NCI-H2029 (cell line): ENCODE results near the gene ROR2.

Experiments
- DNase-seq: peaks from one replicate; lab custom pipeline; 2025; lab: John Stamatoyannopoulos, UW

Gene ROR2

GRCh38 chr9:91879231-91879630, 70.8 kb downstream of the ROR2 start:
- DNase-seq: no peak

DNA sequence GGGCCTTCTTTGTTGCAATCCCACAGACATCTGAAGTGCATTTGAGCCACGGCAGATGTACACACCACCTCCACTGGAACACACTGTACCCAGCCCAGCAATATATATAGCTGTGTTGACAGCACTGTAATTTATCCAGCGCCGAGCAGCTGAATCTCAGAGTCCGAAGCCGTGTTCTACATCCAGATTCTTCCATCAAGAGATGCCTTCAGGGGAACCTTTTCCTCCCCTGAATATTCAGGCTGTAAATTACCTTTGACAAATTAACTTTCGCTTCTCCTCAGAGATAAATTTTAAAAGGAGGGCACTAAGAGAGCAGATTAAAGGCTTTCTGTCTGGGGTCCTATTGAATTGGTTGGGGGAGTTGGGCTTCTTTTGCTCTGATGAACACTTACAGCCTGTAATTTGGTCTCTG, 76.4 kb downstream of the ROR2 start:
- DNase-seq: no peak

DNA sequence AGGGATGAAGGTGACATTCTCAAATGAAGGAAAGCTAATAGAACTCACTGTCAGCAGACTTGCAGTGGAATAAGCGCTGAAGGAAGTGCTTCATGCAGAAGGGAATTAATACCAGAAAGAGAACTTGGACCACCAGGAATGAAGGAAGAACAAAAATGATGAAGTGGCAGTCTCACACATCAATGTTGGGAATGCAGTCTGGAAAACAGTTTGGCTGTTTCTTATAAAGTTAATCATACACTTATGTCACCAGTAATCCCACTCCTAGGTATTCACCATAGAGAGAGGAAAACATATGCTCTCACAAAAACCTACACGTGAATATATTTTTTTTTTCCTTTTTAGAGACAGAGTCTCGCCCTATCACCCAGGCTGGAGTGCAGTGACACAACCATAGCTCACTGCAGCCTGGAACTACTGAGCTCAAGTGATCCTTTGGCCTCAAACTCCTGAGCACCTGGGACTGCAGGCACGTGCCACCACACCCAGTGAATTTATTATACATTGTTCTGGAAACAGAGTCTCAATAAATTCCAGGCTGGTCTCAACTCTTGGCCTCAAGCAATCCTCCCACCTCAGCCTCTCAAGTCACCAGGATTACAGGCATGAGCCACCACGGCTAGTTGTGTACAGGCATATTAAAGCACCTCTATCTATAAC, 81.2 kb downstream of the ROR2 start:
- no peak for DNase-seq

GRCh38 chr9:91867740-91868139, 82.3 kb downstream of the ROR2 start:
- no peak for DNase-seq

DNA sequence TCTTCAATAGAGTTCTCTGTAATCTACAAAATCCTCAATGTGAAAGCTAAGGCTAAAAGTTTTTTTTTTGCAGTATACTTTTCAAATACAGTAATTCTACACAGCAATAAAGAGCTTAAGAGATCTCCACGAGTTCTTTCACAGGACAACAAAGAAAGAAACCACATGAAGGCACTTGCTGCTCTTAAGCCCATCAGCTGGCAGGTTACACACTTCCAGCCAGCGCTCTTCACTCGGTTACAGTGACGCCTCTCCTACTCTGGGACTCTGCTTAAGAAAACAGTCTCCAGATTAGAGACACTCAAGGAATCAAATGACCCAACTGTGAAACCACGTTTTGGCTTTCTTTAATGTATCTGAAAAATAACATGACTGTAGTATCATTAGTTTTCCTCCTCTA, 85.0 kb downstream of the ROR2 start:
- DNase-seq: no peak

GRCh38 chr9:91864380-91864779, 85.6 kb downstream of the ROR2 start:
- DNase-seq: no peak

DNA sequence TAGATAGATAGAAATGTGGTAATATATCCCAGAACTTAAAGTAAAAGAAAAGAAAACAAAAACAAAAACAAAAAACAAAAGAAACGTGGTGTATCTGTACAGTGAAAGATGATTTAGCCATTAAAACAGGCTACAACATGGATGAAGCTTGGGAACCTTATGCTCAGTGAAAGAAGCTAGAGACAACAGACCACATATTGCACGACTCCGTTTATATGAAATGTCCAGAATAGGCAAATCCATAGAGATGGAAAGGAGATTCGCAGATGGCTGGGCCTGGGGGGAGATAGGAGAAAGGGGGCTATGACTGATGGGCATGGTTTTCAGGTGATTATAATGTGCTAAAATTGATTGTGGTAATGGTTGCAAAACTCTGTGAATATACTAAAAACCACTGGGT, 86.6 kb downstream of the ROR2 start:
- DNase-seq: no peak

DNA sequence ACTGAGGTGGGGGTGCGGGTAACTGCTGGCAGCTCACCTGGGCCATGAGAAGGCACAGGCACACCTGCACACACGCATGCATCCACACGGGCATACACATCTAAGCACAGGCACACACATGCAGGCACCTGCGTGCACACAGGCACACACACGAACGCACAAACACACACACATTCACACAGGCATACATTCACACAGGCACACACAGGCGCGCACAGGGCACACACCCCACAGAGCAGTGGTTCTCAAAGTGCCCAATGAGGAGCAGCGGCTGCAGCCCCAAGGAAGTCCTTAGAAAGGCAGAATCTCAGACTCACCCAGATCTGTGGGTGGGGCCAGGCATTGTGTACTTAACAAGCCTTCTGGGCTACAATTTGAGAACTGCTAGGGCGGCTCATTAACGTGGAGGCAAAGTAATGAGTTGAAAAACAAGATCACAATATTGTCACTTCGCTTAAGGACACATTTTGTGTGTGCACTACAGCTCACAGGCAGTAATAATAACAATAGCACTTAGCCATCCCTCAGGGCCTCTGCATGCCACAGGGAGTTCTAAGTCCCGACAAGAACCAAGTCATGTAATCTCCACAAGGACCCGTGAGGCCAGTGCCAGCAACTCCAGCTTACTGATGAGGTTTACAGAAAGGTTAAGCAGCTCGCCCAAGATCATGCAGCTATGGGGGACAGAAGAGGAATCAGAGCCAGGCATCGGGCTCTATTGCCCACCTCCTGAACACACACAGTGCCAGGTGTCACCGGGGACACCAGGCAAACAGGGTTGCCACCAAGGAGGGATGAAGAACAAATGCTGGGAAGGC, 91.6 kb downstream of the ROR2 start:
- DNase-seq: no peak

DNA sequence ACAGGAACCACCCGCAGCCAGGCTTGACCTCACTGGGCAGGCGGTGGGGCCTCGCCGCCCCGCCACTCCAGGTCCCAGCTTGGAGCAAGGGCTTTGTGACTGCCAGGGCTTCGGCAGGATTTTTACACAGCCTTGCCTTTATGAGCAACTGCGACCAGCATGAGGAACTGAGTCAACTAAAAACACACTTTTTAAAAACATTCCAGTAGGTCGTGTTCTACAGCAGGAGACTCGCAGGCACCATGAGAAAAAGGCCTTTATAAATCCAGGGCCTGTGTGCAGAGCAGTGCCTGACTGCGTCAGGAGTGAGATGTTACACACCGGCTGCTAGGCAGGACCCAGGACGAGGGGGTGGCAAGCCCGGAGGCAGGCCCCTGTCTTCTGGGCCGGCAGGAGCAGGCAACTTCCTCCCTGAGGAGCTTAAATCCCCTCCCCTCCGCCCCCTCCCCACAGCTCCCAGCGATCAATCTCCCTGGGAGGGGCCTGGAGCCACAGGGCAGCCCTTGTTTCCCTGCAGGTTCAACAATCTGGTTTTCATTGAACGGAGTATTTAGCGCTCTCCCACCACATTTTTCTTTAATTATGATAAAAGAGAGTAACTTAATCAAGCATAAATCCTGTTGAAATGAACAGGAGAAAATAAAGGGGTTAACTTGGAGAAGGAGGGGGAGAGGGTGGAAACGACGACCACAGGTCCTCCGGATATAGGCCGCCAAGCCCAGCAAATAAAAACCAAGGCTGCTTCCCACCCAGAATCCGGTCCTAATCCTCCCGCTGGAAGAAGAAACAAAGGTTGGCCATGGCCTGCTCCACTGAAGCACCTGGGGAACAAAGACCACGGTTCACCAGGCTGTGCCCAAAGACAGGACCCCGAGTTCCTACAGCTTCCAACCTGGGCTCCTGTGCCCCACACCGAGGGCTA, 92.5 kb downstream of the ROR2 start:
- DNase-seq: no peak

- no peak for DNase-seq
Observed at GRCh38 chr9:91856419-91856818, 93.6 kb downstream of the ROR2 start.

DNA sequence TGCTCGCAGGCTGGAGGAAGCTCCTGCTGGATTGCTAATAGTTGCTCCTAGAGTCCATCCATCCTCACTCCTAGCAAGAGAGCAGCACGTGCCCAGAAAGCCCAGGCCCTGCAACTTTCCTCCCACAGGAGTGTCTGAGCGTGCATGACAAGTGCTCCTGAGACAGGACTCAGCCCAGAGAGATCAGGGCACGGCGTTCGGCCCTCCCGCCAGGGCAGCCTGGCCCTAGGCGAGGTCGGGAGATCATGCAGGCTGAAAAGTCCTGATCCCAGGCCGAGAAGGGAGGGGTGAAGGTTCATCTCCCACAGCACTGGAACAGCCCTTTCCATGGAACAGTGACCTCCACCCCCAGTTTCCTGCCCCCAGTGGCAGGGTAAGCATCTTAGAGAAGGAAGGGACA, 94.8 kb downstream of the ROR2 start:
- DNase-seq: no peak

- no peak for DNase-seq
Observed at GRCh38 chr9:91852801-91853347, 97.2 kb downstream of the ROR2 start.

DNA sequence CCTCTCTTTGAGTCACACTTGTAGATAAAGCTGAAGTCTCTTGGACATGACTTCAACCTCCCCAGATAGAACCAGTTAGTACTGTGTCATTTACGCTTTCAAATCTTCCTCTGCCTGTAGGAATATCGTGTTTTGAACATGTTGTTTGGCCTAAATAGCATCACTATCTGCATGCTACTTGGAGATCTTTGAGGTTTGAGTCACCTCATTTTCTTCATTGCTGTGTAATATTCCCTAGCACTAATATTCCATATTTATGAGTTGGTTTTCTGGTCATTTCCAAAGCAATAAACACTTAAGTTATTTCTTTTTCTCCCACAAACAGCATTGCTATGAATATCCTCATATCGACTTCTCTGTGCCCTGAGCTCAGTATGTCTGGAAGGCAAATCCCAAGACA, 100.3 kb downstream of the ROR2 start:
- no peak for DNase-seq

GRCh38 chr9:91848146-91848545, 101.9 kb downstream of the ROR2 start:
- no peak for DNase-seq

DNA sequence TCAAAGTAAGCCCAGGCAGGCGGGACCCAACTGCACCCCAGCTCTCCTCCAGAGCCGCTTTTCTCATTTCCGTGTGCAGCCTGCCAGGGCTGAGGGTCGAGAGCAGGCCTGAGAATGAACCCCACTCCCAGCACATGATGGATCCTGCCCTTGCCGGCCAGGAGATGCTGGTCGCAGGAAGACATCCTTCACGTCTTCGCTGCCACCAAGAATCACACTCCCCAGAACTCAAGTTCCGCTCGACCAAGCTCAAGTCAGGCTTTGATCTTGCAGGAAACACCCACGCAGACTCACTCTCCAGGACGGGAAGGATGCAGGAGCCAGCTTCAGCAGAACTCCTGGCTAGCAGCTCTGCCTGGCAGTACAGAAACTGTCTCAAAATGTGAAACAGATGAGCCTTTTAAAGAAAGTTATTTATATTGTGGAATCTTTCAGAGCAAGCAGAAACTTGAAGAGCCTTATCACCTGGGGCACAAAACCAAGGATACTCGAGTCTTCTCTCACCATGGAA, 102.4 kb downstream of the ROR2 start:
- DNase-seq: no peak

DNA sequence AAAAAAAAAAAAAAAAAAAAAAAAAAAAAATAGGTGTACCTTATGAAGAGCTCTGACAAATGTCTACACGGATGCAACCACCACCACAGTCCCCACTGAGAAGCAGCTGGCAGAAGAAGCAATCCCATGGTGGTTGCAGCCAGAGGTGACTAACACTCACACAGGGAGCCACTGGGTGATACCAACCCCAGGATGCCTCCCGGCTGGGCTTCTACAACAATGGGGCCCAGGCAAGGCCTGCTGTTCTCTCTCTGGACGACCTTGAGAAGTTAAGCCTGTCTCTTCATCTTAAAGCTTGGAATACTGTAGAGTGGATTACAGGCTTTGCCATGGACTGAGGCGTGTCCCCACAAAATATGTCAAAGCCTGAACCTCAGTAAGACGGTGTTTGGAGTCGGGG, 104.1 kb downstream of the ROR2 start:
- DNase-seq: no peak

DNA sequence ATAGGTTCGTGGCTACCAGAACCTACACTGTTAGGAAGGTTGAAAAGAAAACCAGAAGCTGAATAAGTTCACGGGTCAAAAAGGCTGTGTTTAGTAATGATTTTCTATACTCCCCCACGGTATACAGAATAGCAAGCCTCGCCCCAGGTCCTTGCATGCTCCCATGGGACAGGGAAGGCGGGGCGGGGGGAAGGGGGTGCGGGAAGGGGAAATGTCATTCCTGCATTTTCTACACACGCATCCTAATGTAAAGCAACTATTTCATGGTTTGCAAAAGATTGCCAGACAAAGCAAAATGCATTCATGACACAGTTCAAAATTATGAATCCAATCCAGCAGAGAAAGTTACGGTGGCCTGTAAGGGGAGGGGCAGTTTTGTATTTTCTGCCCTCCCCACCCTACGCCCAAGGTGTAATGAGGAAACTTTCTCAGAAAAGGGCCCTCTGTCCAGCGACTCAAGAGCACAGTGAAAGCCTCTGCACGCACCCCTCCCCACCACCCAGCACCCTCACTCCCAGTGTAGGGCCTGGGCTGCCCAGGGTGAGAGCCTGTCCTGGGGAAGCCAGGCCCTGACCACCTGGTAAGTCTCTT, 105.2 kb downstream of the ROR2 start:
- DNase-seq: no peak

GRCh38 chr9:91844190-91844589, 105.8 kb downstream of the ROR2 start:
- no peak for DNase-seq

GRCh38 chr9:91843623-91844148, 106.3 kb downstream of the ROR2 start:
- no peak for DNase-seq

DNA sequence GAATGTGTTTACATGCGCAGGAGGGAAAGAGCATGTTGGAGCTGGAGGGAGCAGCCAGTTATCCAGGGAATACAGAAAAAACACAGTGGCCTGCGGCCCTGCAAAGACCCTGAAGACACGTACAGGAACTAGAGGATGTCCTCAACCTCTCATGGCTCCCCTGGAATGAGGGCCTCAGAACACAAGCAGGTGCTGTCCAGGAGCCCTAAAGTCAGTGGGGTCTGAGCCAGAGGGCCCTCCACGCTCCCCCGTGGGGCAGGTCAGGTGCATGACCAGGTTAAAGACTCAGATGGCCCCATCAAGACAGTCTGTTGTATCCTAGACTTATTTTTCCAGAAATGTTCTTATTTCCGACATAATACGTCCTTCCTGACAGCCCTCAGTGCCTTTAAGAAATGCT, 106.9 kb downstream of the ROR2 start:
- no peak for DNase-seq

GRCh38 chr9:91842358-91843049, 107.5 kb downstream of the ROR2 start:
- DNase-seq: no peak
